ENCODE data around the gene TRIM67.
A peak's percentile ranks its signal among the peaks of the same experiment; 100 is the strongest.

The TRIM67 gene

GRCh38 chr1:231232870-231233734, 71.2 kb downstream of the TRIM67 start:
- DNase-seq (ENCODE audit: low read depth in 2 of 2) = no peak

DNA sequence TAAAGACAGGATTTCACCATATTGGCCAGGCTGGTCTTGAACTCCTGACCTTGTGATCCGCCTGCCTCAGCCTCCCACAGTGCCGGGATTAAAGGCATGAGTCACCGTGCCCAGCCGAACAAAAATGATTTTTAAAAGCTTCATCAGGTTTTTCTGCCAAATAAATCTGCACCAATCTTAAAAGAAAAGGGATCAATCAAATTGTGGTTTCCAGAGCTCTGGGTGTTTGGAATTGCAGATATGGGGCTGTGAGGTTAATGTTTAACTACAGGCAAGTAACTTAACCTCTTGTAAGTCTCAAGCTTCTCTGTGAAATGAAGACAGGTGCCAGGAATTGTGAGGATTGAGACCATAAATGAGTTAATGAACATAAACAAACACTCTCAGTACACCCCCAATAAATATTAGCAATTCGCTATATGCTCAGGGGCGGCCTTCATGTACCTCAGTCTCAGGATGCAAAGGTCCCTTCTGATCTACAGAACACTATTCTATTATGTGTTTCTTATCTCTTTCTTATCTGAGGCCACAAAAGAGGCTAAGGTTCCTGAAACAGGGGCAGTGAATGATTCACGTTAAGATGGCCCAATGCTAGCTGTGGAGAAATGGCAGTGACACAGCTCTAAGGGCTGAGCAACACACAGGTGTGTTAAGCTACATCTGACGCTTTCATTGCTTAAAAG, 72.0 kb downstream of the TRIM67 start:
- DNase-seq (ENCODE audit: low read depth in 2 of 2) = no peak

GRCh38 chr1:231234506-231234905, 72.6 kb downstream of the TRIM67 start:
- DNase-seq (ENCODE audit: low read depth in 2 of 2) = no peak

DNA sequence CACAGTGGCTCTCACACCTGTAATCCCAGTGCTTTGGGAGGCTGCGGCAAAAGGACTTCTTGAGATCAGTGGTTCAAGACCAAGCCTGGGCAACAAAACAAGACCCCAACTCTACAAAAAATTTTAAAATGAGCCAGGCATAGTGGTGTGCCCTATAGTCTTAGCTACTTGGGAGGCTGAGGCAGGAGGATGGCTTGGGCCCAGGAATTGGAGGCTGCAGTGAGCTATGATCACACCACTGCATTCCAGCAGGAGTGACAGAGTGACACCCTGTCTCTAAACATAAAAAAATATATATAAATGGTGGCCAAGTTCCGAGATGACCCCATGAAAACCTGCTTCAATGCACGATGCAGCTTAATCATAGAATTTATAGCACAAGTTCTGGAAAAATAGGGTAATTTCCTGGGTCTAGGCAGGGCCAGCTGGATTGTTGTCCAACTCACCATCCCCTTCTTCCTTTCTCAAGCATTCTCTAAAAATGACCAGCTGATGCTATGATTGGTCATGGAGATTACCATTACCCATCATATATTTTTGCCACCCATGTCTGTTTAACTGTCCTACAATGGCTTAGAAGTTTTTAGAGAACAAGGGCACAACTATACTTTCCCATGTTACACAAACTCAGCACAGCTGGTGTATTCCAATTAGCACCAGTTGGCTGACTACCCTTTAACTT, 73.8 kb downstream of the TRIM67 start:
- no peak for DNase-seq (ENCODE audit: low read depth in 2 of 2)

DNA sequence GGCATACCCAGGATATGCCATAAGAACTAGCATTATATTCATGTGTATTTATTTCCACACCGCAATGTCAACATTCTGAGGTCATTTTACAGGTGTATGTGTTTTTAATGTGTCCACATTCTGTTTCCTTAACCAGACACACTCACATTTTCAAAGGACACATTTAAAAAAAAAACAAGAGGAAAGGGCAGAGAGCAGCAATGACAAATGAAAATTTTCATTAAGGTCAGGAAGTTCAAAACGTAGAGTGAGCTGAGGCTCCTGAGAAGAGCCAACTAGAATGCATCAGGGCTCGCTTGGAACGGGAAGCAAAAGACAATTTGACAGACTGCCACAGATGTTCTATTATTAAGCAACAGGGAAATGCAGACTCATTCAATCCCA, 74.3 kb downstream of the TRIM67 start:
- no peak for DNase-seq (ENCODE audit: low read depth in 2 of 2)

DNA sequence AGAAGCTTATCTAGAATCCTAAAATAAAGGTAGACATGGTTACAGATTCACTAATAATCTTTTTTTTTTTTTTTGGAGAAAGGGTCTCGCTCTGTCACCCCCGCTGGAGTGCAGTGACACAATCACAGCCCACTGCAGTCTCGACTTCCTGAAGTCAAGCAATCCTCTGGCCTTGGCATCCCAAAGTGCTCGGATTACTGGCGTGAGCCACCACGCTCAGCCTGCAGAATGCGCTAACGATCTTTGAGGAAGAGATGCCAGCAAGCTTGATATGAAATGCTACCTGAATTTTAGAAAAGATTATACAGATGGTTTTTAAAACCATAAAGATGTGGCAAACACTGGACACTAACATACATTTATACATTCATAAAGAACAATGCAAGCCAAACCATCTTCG, 75.1 kb downstream of the TRIM67 start:
- no peak for DNase-seq (ENCODE audit: low read depth in 2 of 2)

GRCh38 chr1:231238298-231238697, 76.4 kb downstream of the TRIM67 start:
- no peak for DNase-seq (ENCODE audit: low read depth in 2 of 2)

DNA sequence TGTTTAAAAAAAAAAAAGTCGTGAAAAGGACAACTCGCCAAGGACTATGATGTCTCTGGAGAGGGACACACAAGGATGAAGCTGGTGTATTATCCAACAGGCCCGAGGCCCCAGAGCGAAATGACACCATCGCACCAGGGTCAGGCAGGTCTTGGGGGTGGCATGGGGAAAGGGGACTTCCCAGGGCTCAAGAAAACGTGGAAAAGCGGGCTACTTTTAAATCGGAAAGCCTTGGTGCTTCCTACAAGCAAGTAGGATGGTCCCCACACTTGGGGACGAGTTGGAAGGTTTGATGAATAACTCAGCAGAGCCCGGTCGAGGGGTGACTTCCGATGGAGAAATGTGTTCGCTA, 78.6 kb downstream of the TRIM67 start:
- DNase-seq (ENCODE audit: low read depth in 2 of 2) = no peak

DNA sequence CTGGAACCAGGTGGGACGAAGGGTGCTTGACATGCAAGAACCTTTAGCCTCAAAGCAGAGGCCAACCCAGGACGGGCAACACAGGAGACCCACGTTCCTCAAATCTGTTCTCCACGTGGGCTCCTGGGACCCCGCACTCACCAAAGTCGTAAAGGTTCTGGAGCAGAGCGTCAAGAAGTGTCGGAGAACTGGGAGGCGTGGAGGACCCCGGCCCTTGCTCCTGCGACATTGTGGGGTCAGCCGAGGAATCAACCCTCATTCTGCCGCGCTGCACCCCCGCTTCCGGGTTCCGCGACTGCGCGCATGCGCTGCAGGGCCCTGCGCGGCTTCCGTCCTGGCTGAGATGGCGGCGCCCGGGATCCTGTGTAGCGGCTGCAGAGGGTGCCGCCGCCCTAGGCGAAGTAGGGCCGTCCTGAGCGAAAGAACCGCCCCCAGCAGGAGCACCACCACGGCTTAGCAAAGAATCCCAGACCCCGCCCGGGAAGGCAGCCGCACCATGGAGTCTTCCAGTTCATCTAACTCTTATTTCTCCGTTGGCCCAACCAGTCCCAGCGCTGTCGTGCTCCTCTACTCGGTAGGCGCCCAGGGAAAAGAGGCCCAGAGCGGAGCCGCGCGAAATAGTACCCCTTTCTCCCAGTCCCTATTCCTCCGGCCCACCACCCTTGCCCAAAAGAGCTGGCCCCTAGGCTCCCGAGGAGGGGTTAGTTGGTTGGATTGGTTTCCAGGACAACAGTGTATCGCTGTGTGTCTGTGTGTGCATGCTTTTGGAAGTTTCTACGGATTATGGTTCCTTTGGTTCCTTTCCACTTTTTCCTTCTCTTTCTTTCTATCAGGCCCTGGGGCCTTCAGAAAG, 79.3 kb downstream of the TRIM67 start, which contains the start of gene GNPAT:
GNPAT (plus strand) TSS at position 330 of the 853 bp plus-strand sequence; CDS start at position 497, 167 bp downstream.
- DNase-seq (ENCODE audit: low read depth in 2 of 2) = peak; percentile 77 to 84

DNA sequence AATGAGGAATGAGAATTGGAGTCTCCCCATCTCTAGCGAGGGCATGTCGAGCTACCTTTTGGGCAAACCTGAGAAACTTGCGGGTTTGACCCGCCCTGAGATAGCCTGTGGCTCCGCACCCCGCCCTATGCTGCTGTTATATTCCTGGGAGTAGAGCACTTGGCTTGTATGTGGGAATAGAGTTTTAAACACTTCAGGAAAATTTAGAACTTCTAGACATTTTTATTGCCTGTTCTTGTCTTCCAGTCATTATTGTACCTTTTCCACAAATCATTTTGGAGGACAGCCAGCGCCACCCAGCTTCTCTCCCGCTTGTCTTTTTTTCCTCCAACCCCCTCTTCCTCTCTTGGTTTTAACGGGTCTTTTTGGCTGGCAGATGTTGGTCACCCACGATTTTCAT, 79.9 kb downstream of the TRIM67 start:
- no peak for DNase-seq (ENCODE audit: low read depth in 2 of 2)

- DNase-seq (ENCODE audit: low read depth in 2 of 2) = no peak
Observed at GRCh38 chr1:231242516-231243198, 80.8 kb downstream of the TRIM67 start.

DNA sequence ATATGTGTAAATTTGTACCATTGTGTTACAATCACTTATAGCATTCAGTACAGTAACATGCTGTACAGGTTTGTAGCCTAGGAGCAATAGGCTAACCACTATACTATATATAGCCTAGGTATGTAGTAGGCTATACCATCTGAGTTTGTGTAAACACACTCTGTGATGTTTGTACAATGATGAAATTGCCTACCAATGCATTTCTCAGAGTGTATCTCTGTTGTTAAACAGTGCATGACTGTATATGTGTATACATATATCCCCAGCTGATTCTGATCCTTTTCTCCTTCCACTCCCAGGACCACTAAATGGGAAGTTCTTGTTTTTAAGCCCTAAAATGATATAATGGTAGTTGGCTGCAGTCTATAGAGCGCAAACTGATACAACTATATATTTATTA, 86.9 kb downstream of the TRIM67 start:
- DNase-seq (ENCODE audit: low read depth in 2 of 2) = no peak

DNA sequence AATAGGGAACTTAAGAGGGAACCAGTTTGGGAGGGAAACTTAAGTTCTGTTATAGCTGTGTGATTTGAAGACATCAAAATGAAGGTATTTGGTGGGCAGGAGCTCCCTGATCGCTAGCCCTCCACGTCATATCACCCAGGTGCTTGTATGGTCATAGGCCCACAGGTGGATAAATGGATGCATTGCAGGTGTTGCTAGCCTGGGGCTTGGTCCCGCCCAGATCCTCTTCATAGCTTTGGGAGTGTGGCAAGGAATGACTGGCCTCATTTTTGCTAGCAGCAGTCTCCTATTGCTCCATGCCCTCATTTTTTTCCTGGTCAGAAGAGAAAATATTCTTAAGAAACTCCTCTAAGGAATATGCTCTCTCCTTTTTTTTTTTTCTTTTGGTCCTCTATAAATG, 90.5 kb downstream of the TRIM67 start:
- no peak for DNase-seq (ENCODE audit: low read depth in 2 of 2)

DNA sequence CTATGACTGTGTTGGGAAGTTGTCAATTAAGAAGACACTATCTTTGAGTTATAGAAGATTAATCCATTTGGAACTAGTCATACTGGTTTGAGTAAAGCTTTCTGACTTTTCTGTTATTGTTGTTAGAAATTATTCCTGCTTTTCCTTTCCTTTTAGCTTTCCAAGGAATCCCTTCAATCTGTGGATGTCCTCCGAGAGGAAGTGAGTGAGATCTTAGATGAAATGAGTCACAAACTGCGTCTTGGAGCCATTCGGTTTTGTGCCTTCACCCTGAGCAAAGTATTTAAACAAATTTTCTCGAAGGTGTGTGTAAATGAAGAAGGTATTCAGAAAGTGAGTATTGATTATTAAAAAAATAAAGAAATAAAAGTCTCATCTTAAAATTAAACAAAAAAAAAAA, 98.5 kb downstream of the TRIM67 start:
- no peak for DNase-seq (ENCODE audit: low read depth in 2 of 2)

- DNase-seq (ENCODE audit: low read depth in 2 of 2) = no peak
Observed at GRCh38 chr1:231264642-231265041, 102.8 kb downstream of the TRIM67 start.

- no peak for DNase-seq (ENCODE audit: low read depth in 2 of 2)
Observed at GRCh38 chr1:231265379-231265778, 103.5 kb downstream of the TRIM67 start.

DNA sequence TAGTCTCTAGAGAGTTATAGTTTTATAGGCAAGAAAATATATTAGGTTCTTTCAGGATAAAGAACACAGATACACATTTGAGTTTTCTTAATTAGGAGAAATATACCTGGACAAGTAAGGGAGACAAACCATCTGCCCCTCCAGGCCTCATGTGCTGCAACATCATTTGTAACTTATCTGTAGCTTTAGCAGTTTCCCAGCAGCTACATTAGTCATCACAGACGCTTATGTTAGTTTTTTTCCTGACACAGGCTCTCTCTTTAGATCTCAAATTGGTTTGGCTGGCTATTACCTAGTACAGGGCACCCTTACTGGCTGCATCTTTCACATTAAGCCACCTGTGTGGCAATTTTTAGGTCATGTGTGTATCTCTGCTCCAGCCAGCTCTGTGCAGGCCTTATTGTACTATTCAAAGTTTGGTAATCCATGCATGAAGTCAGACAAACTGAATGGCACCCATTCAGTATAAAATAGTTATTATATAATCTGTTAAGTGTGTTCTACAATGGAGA, 105.0 kb downstream of the TRIM67 start:
- no peak for DNase-seq (ENCODE audit: low read depth in 2 of 2)

Data from stimulated activated CD8-positive, alpha-beta memory T cell treated with anti-CD3 and anti-CD28 coated beads, Interleukin-15, amount 100 ng/mL, for 4 hours (primary cell).